Neural cell (in vitro differentiated cells): ENCODE measurements around the gene MARCHF9. TPM values are rescaled to one million over a fixed set of nuclear protein-coding genes. Genes with fewer than 3 reads are reported as not detected.

Source experiments
- H2AFZ ChIP-seq: fragments of 200-600, 300-800 bp; sonication (generic), shearing (Covaris generic); 2 replicates; pipeline ENCODE4 v1.6.0; 2014; ENCODE audit warnings: low read depth, mild to moderate bottlenecking, antibody characterized with exemption, low read length, moderate library complexity
- H3F3A ChIP-seq: fragments of 200-600 bp; shearing (Covaris generic); 2 replicates; pipeline ENCODE4 v1.6.1; 2016; ENCODE audit warnings: mild to moderate bottlenecking, moderate library complexity, mixed read lengths, antibody characterized with exemption, low read length; ENCODE audit not compliant: insufficient read depth, poor library complexity, severe bottlenecking
- H3K27ac ChIP-seq: fragments of 200-600, 300-800 bp; sonication (generic), shearing (Covaris generic); 2 replicates; pipeline ENCODE4 v1.5.1; 2014; ENCODE audit warnings: mild to moderate bottlenecking, low read length, moderate library complexity
- H3K27me3 ChIP-seq: fragments of 300-800, 200-600 bp; sonication (generic), shearing (Covaris generic); 2 replicates; pipeline ENCODE4 v1.6.0; 2014; ENCODE audit warnings: mild to moderate bottlenecking, low read depth, low read length, moderate library complexity; ENCODE audit not compliant: insufficient read depth
- H3K36me3 ChIP-seq: fragments of 300-800, 200-600 bp; sonication (generic), shearing (Covaris generic); 2 replicates; pipeline ENCODE4 v1.5.1; 2014; ENCODE audit warnings: mild to moderate bottlenecking, antibody characterized with exemption, low read length, moderate library complexity; ENCODE audit not compliant: insufficient read depth
- H3K4me2 ChIP-seq: fragments of 300-800, 200-600 bp; sonication (generic), shearing (Covaris generic); 2 replicates; pipeline ENCODE4 v1.6.0; 2014; ENCODE audit warnings: mild to moderate bottlenecking, low read length
- H3K4me3 ChIP-seq: fragments of 300-800, 200-600 bp; sonication (generic), shearing (Covaris generic); 2 replicates; pipeline ENCODE4 v1.5.1; 2014; ENCODE audit warnings: mild to moderate bottlenecking, low read length, moderate library complexity
- H3K79me2 ChIP-seq: fragments of 200-600 bp; shearing (Covaris generic); replicated peaks from 2 replicates; pipeline ENCODE4 v1.6.0; 2014; ENCODE audit warnings: mild to moderate bottlenecking, low read length, moderate library complexity; ENCODE audit not compliant: insufficient read depth
- H3K9ac ChIP-seq: fragments of 300-800, 200-600 bp; sonication (generic), shearing (Covaris generic); 2 replicates; pipeline ENCODE4 v1.6.1; 2016; ENCODE audit warnings: mild to moderate bottlenecking, low read length, mixed read lengths
- H3K9me2 ChIP-seq: fragments of 200-600 bp; shearing (Covaris generic); 2 replicates; pipeline ENCODE4 v1.6.1; 2016; ENCODE audit warnings: mild to moderate bottlenecking, low read length, mixed read lengths; ENCODE audit not compliant: insufficient read depth
- H3K9me3 ChIP-seq: fragments of 200-600, 300-800 bp; sonication (generic), shearing (Covaris generic); 2 replicates; pipeline ENCODE4 v1.6.1; 2016; ENCODE audit warnings: mild to moderate bottlenecking, mixed run types, low read length, moderate library complexity, mixed read lengths
- H4K20me1 ChIP-seq: fragments of 200-600 bp; shearing (Covaris generic); 2 replicates; pipeline ENCODE4 v1.6.1; 2016; ENCODE audit warnings: mild to moderate bottlenecking, mixed run types; ENCODE audit not compliant: insufficient read depth
- EP300 ChIP-seq: fragments of 450-650 bp; conservative IDR thresholded peaks from 2 replicates; pipeline ENCODE4 v1.6.1; 2014; ENCODE audit warnings: antibody characterized with exemption, mild to moderate bottlenecking, moderate library complexity; ENCODE audit not compliant: poor library complexity, severe bottlenecking
- EZH2 ChIP-seq: fragments of 200-600, 300-800 bp; shearing (Covaris generic), sonication (generic); IDR thresholded peaks from 2 replicates; pipeline ENCODE4 v1.6.1; 2014; ENCODE audit warnings: antibody characterized with exemption, low read length, borderline replicate concordance, mild to moderate bottlenecking; ENCODE audit not compliant: insufficient read depth, poor library complexity, severe bottlenecking
- MXI1 ChIP-seq: fragments of 450-650 bp; conservative IDR thresholded peaks from 2 replicates; pipeline ENCODE4 v1.6.1; 2014; ENCODE audit warnings: antibody characterized with exemption, mild to moderate bottlenecking; ENCODE audit not compliant: poor library complexity, severe bottlenecking
- POLR2AphosphoS5 ChIP-seq: IDR thresholded peaks from 2 replicates; pipeline ENCODE4 v1.6.1; 2012
- RAD21 ChIP-seq: fragments of 450-650 bp; conservative IDR thresholded peaks from 2 replicates; pipeline ENCODE4 v1.6.1; 2014; ENCODE audit warnings: antibody characterized with exemption, mild to moderate bottlenecking, moderate library complexity
- SMC3 ChIP-seq: fragments of 450-650 bp; conservative IDR thresholded peaks from 2 replicates; pipeline ENCODE4 v1.6.1; 2014; ENCODE audit warnings: antibody characterized with exemption, mild to moderate bottlenecking, moderate library complexity; ENCODE audit not compliant: poor library complexity
- TAF1 ChIP-seq: IDR thresholded peaks from 2 replicates; pipeline ENCODE4 v1.6.1; 2012; ENCODE audit warnings: low read depth
- polyA plus RNA-seq: library from polyadenylated mRNA; depleted of rRNA; stranded (reverse); fragments of >200 nt; gene quantifications from 2 replicates; pipeline ENCODE4 v1.2.3, GENCODE V29; 2014
- TF ChIP-seq, protein P1 (sequence below): fragments of 450-650 bp; IDR thresholded peaks from 2 replicates; pipeline ENCODE4 v1.5.1; 2014; ENCODE audit warnings: antibody characterized with exemption, mild to moderate bottlenecking, moderate library complexity; ENCODE audit not compliant: poor library complexity, severe bottlenecking
- TF ChIP-seq, protein P2 (sequence below): IDR thresholded peaks from 2 replicates; pipeline ENCODE4 v1.6.1; 2012; ENCODE audit warnings: borderline replicate concordance

Gene MARCHF9
- polyA plus RNA-seq, 1 donor from 2014 or later: 34.5 TPM

DNA sequence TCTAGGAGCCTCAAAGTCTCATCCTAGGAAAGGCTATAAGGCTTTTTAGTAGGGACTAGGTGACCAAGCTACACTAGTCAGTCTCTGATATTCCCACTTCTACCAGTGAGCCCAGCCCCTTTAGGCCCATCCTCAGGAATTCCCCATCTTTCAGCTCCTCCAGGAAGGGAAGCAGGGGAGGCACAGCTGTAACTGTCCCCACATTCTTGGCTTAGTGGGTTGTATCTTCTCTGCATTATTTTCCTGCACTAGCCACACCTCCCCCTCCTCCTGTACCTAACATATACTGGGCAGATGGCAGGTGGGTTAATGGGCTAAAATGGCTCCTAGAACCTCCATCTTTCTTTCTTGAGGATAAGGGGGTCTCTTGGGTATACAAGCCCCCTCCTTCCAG, 12.4 kb downstream of the MARCHF9 start:
- TF ChIP-seq, protein P1, sequence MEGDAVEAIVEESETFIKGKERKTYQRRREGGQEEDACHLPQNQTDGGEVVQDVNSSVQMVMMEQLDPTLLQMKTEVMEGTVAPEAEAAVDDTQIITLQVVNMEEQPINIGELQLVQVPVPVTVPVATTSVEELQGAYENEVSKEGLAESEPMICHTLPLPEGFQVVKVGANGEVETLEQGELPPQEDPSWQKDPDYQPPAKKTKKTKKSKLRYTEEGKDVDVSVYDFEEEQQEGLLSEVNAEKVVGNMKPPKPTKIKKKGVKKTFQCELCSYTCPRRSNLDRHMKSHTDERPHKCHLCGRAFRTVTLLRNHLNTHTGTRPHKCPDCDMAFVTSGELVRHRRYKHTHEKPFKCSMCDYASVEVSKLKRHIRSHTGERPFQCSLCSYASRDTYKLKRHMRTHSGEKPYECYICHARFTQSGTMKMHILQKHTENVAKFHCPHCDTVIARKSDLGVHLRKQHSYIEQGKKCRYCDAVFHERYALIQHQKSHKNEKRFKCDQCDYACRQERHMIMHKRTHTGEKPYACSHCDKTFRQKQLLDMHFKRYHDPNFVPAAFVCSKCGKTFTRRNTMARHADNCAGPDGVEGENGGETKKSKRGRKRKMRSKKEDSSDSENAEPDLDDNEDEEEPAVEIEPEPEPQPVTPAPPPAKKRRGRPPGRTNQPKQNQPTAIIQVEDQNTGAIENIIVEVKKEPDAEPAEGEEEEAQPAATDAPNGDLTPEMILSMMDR: no peak
- no peak for TF ChIP-seq POLR2AphosphoS5
- TF ChIP-seq, protein P2, sequence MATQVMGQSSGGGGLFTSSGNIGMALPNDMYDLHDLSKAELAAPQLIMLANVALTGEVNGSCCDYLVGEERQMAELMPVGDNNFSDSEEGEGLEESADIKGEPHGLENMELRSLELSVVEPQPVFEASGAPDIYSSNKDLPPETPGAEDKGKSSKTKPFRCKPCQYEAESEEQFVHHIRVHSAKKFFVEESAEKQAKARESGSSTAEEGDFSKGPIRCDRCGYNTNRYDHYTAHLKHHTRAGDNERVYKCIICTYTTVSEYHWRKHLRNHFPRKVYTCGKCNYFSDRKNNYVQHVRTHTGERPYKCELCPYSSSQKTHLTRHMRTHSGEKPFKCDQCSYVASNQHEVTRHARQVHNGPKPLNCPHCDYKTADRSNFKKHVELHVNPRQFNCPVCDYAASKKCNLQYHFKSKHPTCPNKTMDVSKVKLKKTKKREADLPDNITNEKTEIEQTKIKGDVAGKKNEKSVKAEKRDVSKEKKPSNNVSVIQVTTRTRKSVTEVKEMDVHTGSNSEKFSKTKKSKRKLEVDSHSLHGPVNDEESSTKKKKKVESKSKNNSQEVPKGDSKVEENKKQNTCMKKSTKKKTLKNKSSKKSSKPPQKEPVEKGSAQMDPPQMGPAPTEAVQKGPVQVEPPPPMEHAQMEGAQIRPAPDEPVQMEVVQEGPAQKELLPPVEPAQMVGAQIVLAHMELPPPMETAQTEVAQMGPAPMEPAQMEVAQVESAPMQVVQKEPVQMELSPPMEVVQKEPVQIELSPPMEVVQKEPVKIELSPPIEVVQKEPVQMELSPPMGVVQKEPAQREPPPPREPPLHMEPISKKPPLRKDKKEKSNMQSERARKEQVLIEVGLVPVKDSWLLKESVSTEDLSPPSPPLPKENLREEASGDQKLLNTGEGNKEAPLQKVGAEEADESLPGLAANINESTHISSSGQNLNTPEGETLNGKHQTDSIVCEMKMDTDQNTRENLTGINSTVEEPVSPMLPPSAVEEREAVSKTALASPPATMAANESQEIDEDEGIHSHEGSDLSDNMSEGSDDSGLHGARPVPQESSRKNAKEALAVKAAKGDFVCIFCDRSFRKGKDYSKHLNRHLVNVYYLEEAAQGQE: no peak
- TF ChIP-seq SMC3: no peak
- no peak for TF ChIP-seq TAF1
- TF ChIP-seq EP300: no peak
- no peak for TF ChIP-seq MXI1
- TF ChIP-seq RAD21: no peak
- TF ChIP-seq EZH2: no peak
- no peak overlapping the region for H2AFZ ChIP-seq
- no peak overlapping the region for H3K4me2 ChIP-seq
- H3K36me3 ChIP-seq: no peaks in the 10 kb centered on the region
- no peaks in the 10 kb centered on the region for H4K20me1 ChIP-seq
- H3K9me2 ChIP-seq: no peaks in the 10 kb centered on the region
- no peaks in the 10 kb centered on the region for H3K79me2 ChIP-seq
- no peaks in the 10 kb centered on the region for H3F3A ChIP-seq
- H3K27ac ChIP-seq: no peak overlapping the region
- no peak overlapping the region for H3K4me3 ChIP-seq
- no peak overlapping the region for H3K9ac ChIP-seq
- H3K27me3 ChIP-seq: peaks cover 55% of the 10 kb centered on the region
- no peaks in the 10 kb centered on the region for H3K9me3 ChIP-seq

- no peaks in the 10 kb centered on the region for H3K36me3 ChIP-seq
- no peak overlapping the region for H3K9ac ChIP-seq
- no peak overlapping the region for H3K27ac ChIP-seq
- H3K4me3 ChIP-seq: no peak overlapping the region
- no peak overlapping the region for H3K4me2 ChIP-seq
- no peak overlapping the region for H2AFZ ChIP-seq
- H3K9me2 ChIP-seq: no peaks in the 10 kb centered on the region
- H3K27me3 ChIP-seq: peaks cover 49% of the 10 kb centered on the region
- TF ChIP-seq POLR2AphosphoS5: no peak
- TF ChIP-seq, protein P1: no peak
- TF ChIP-seq SMC3: no peak
- TF ChIP-seq TAF1: no peak
- TF ChIP-seq RAD21: no peak
- TF ChIP-seq MXI1: no peak
- no peak for TF ChIP-seq EZH2
- no peak for TF ChIP-seq EP300
- TF ChIP-seq, protein P2: no peak
- no peaks in the 10 kb centered on the region for H3K79me2 ChIP-seq
- H3K9me3 ChIP-seq: no peaks in the 10 kb centered on the region
- no peaks in the 10 kb centered on the region for H4K20me1 ChIP-seq
- no peaks in the 10 kb centered on the region for H3F3A ChIP-seq
These were observed 13.0 kb downstream of the MARCHF9 start for GRCh38 chr12:57767876-57768275.
